Measurements from ENCODE around the gene PIP5K1B.

DNA sequence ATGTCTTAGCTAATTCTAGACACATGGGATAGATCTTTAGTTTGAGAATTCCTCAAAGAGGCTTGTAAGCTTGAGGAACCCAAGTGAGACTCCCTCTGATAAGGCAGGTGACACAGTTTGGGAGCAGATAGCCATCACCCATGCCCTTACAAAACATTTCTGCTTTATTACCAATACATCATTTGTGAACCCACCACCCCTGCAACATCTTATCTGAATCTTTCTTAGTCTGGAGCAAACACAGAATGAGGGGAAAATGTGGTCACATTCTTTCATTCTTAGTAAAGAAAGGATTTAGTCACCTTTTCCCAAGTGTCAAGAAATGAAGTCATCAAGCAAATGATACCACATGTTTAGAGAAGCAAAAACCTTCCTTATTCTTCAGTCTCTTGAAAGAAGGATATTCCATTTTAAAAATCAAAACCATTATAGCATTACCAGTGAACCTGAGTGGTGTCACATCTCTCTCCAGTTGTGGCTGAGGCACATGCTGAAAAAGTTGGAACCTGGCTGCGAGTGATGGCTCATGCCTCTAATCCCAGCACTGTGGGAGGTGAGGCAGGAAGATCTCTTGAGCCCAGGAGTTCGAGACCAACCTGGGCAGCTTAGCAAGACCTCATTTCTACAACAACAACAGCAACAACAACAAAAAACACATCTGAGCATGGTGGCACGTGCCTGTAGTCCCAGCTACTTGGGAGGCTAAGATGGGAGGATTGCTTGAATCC, 243.0 kb downstream of the PIP5K1B start:
- TF ChIP-seq, protein P1, sequence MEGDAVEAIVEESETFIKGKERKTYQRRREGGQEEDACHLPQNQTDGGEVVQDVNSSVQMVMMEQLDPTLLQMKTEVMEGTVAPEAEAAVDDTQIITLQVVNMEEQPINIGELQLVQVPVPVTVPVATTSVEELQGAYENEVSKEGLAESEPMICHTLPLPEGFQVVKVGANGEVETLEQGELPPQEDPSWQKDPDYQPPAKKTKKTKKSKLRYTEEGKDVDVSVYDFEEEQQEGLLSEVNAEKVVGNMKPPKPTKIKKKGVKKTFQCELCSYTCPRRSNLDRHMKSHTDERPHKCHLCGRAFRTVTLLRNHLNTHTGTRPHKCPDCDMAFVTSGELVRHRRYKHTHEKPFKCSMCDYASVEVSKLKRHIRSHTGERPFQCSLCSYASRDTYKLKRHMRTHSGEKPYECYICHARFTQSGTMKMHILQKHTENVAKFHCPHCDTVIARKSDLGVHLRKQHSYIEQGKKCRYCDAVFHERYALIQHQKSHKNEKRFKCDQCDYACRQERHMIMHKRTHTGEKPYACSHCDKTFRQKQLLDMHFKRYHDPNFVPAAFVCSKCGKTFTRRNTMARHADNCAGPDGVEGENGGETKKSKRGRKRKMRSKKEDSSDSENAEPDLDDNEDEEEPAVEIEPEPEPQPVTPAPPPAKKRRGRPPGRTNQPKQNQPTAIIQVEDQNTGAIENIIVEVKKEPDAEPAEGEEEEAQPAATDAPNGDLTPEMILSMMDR (IDR thresholded peaks at IDR 0.05; ENCODE audit: insufficient read depth, low read depth, low read length): no peak
- TF ChIP-seq EZH2 (IDR thresholded peaks at IDR 0.05; ENCODE audit: insufficient read depth, low read length): no peak

Data from astrocyte (in vitro differentiated cells and primary cell).